MCF 10A (cell line): ENCODE data around the gene ZNF488. TPM values are rescaled to one million over a fixed set of nuclear protein-coding genes. Genes with fewer than 3 reads are reported as not detected.

Experiments used
- BruUV-seq: library from RNA; stranded (reverse); fragments of 400-500 nt; replicated peaks from 2 replicates; lab custom pipeline; 2021; lab: Mats Ljungman, UMichigan
- CTCF ChIA-PET: fragments of 300-600 bp; sonication (Branson Sonifier 250); formaldehyde crosslinking; extraction: SDS; loops from one replicate; lab custom pipeline; 2021; ENCODE audit warnings: antibody characterized with exemption, inconsistent platforms; lab: Yijun Ruan, JAX
- POLR2A ChIA-PET: fragments of 300-600, 350-650 bp; sonication (Branson Sonifier 250); formaldehyde crosslinking; extraction: SDS; loops from one replicate; lab custom pipeline; 2020; ENCODE audit warnings: antibody characterized with exemption, inconsistent platforms; lab: Yijun Ruan, JAX
- DNase-seq: peaks from one replicate; pipeline ENCODE4 v3.0.0-alpha.2; 2018; ENCODE audit not compliant: unreplicated experiment
- H3K27ac Mint-ChIP-seq: one replicate; pipeline ENCODE4 v1.8.0; 2022; ENCODE audit warnings: mild to moderate bottlenecking, low read depth, mixed read lengths; ENCODE audit not compliant: unreplicated experiment
- H3K27me3 Mint-ChIP-seq: one replicate; pipeline ENCODE4 v1.8.0; 2022; ENCODE audit warnings: mixed read lengths; ENCODE audit not compliant: insufficient read depth, unreplicated experiment
- H3K36me3 Mint-ChIP-seq: one replicate; pipeline ENCODE4 v1.8.0; 2022; ENCODE audit warnings: mild to moderate bottlenecking, moderate library complexity, mixed read lengths; ENCODE audit not compliant: insufficient read depth, unreplicated experiment
- H3K4me1 Mint-ChIP-seq: one replicate; pipeline ENCODE4 v1.8.0; 2022; ENCODE audit warnings: mixed read lengths; ENCODE audit not compliant: insufficient read depth, unreplicated experiment
- H3K4me3 Mint-ChIP-seq: one replicate; pipeline ENCODE4 v1.8.0; 2022; ENCODE audit warnings: mild to moderate bottlenecking, moderate library complexity, mixed read lengths; ENCODE audit not compliant: unreplicated experiment
- H3K9me3 Mint-ChIP-seq: one replicate; pipeline ENCODE4 v1.8.0; 2022; ENCODE audit warnings: mixed read lengths; ENCODE audit not compliant: unreplicated experiment
- intact Hi-C: fragments of 100-400 bp; cut with micrococcal nuclease; formaldehyde crosslinking; loops from 2 replicates; pipeline ENCODE4 v1.14.1; 2022
- total RNA-seq: library from RNA; stranded (reverse); gene quantifications from 2 replicates; pipeline ENCODE4 v1.2.3, GENCODE V29; 2022
- TF ChIP-seq, protein P1 (sequence below): fragments of 200-600 bp; IDR thresholded peaks from one replicate; pipeline ENCODE4 v1.8.0; 2022; ENCODE audit warnings: antibody characterized with exemption, mild to moderate bottlenecking; ENCODE audit not compliant: unreplicated experiment

The ZNF488 gene
- total RNA-seq, 1 experiment from 2014 or later = 0.12 TPM

GRCh38 chr10:47423476-47423875, 39.4 kb upstream of the ZNF488 start:
- TF ChIP-seq, protein P1, sequence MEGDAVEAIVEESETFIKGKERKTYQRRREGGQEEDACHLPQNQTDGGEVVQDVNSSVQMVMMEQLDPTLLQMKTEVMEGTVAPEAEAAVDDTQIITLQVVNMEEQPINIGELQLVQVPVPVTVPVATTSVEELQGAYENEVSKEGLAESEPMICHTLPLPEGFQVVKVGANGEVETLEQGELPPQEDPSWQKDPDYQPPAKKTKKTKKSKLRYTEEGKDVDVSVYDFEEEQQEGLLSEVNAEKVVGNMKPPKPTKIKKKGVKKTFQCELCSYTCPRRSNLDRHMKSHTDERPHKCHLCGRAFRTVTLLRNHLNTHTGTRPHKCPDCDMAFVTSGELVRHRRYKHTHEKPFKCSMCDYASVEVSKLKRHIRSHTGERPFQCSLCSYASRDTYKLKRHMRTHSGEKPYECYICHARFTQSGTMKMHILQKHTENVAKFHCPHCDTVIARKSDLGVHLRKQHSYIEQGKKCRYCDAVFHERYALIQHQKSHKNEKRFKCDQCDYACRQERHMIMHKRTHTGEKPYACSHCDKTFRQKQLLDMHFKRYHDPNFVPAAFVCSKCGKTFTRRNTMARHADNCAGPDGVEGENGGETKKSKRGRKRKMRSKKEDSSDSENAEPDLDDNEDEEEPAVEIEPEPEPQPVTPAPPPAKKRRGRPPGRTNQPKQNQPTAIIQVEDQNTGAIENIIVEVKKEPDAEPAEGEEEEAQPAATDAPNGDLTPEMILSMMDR = no peak
- DNase-seq = no peak
- no TSS peak for BruUV-seq
- Mint-ChIP-seq H3K27me3 (no peaks in the 10 kb centered on the region), H3K4me1 (peaks cover 15% of the 10 kb centered on the region), H3K9me3 (no peaks in the 10 kb centered on the region), H3K27ac (no peak overlapping the region), H3K4me3 (no peak overlapping the region), H3K36me3 (no peaks in the 10 kb centered on the region)
- intact Hi-C loops = no loop called here
- ChIA-PET POLR2A (no interaction called here), CTCF (no interaction called here)

DNA sequence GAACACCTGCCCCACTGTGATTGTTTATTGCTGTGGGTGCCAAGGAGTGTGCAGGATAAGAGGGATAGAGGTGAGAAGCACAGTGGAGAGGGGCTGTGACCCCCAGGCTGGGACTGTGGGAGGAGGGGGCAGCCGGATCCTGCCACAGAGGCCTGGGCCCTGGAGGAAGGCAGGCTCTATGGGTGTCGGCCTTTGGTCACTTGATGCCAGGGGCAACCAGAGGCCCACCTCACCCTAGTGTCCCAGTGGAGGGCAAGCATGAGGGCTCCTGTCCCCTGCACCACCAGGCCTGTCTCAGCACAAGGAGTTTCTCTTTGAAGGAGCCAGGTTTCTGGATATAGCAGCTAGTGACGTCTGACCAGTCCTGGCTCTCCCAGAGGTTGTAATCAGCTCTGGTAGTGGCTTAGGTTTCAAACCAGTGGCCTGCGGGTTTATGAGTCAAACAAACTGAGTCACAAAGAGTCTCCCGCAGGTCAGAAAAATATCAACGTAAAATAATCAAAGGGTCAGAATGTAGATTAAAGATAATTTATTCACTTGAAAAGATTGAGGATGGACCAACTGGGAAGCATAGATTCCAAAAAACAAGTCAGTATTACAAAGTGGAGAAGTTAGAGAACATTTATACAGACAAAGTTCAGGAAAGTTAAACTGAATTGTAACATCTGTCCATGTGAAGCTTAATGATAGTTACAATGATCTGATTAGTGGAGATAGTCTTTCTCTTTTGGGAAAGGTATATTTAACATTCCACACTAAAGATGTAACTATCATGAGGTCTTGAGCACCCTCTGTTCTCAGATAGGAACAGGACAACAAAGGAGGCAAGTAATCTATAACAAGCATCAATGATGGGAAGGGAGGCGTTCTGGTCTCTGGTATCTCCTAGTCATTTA, 37.2 kb upstream of the ZNF488 start:
- Mint-ChIP-seq H3K9me3 (no peaks in the 10 kb centered on the region), H3K4me3 (no peak overlapping the region), H3K4me1 (peaks cover 15% of the 10 kb centered on the region), H3K27me3 (no peaks in the 10 kb centered on the region), H3K27ac (no peak overlapping the region), H3K36me3 (no peaks in the 10 kb centered on the region)
- peak; percentile 78 for DNase-seq
- ChIA-PET CTCF (interaction anchor here (0.7 to 1.6 kb wide), 4 partner anchors 16 to 106 kb away, joined by 3 to 5 read pairs (median 3); no protein-coding TSS in a partner anchor), POLR2A (interaction anchor here (0.7 to 1.7 kb wide), 4 partner anchors 15 to 117 kb away, joined by 3 to 9 read pairs (median 4); partner anchors contain the start of gene ZNF488)
- intact Hi-C loops = no loop called here
- BruUV-seq = no TSS peak
- TF ChIP-seq, protein P1 = no peak

GRCh38 chr10:47420305-47421056, 36.4 kb upstream of the ZNF488 start:
- intact Hi-C loops = no loop called here
- no TSS peak for BruUV-seq
- H3K4me1 Mint-ChIP-seq = peaks cover 15% of the 10 kb centered on the region
- ChIA-PET CTCF (interaction anchor here (1.6 kb wide), 1 partner anchor 25 kb away, joined by 3 read pairs; no protein-coding TSS in a partner anchor), POLR2A (interaction anchor here (0.7 to 1.7 kb wide), 2 partner anchors 14 to 117 kb away, joined by 4 to 9 read pairs; no protein-coding TSS in a partner anchor)
- no peak overlapping the region for H3K27ac Mint-ChIP-seq
- H3K27me3 Mint-ChIP-seq = no peaks in the 10 kb centered on the region
- H3K9me3 Mint-ChIP-seq = no peaks in the 10 kb centered on the region
- DNase-seq = no peak
- TF ChIP-seq, protein P1 = no peak
- H3K36me3 Mint-ChIP-seq = no peaks in the 10 kb centered on the region
- no peak overlapping the region for H3K4me3 Mint-ChIP-seq

DNA sequence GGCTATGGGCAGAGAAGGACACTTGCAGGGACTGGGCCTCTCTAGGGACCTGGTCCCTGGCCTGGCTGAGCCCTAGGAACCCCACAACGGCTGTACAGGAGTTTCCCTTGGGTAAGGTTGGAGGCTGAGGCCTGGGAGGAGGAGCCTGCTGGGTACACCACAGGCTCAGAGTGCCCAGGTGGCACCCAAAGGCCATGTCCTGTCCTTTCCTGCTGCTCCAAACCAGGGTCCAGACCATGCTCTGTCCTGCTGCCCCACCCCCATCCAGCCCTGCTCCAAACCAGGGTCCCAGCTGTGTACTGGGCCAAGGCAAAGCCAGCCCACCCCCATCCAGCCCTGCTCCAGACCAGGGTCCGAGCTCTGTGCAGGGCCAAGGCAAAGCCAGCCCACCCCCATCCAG, 35.3 kb upstream of the ZNF488 start:
- TF ChIP-seq, protein P1 = no peak
- H3K36me3 Mint-ChIP-seq = no peaks in the 10 kb centered on the region
- H3K4me1 Mint-ChIP-seq = peaks cover 15% of the 10 kb centered on the region
- POLR2A ChIA-PET = no interaction called here
- no peaks in the 10 kb centered on the region for H3K27me3 Mint-ChIP-seq
- H3K27ac Mint-ChIP-seq = no peak overlapping the region
- H3K4me3 Mint-ChIP-seq = no peak overlapping the region
- H3K9me3 Mint-ChIP-seq = no peaks in the 10 kb centered on the region
- CTCF ChIA-PET = interaction anchor here (0.6 to 1.5 kb wide), 4 partner anchors 9 to 23 kb away, joined by 3 to 5 read pairs (median 3); no protein-coding TSS in a partner anchor
- no peak for DNase-seq
- intact Hi-C loops = no loop called here
- BruUV-seq = no TSS peak
